Neural crest cell (in vitro differentiated cells): ENCODE measurements around the gene CPNE8. TPM values are rescaled to one million over a fixed set of nuclear protein-coding genes. Genes with fewer than 3 reads are reported as not detected.

Experiments used
- DNase-seq: peaks from one replicate; pipeline ENCODE4 v3.0.0; 2021; ENCODE audit warnings: low read depth, mixed read lengths, low spot score
- H3K27ac Mint-ChIP-seq: one replicate; pipeline ENCODE4 v1.8.0; 2021; ENCODE audit warnings: mild to moderate bottlenecking, mixed read lengths; ENCODE audit not compliant: unreplicated experiment
- H3K27me3 Mint-ChIP-seq: 2 replicates; pipeline ENCODE4 v1.8.0; 2021; ENCODE audit warnings: low read depth, mild to moderate bottlenecking, mixed read lengths
- H3K36me3 Mint-ChIP-seq: 2 replicates; pipeline ENCODE4 v1.8.0; 2021; ENCODE audit warnings: low read depth, mild to moderate bottlenecking, mixed read lengths
- H3K4me1 Mint-ChIP-seq: 2 replicates; pipeline ENCODE4 v1.8.0; 2021; ENCODE audit warnings: mixed read lengths
- H3K4me3 Mint-ChIP-seq: one replicate; pipeline ENCODE4 v1.8.0; 2021; ENCODE audit warnings: mild to moderate bottlenecking, mixed read lengths
- H3K9me3 Mint-ChIP-seq: 2 replicates; pipeline ENCODE4 v1.8.0; 2021; ENCODE audit warnings: mixed read lengths
- CTCF ChIP-seq: fragments of 200-600 bp; sonication (generic); conservative IDR thresholded peaks from 2 replicates; pipeline ENCODE4 v1.5.0; 2021; ENCODE audit warnings: antibody characterized with exemption, mild to moderate bottlenecking
- total RNA-seq: library from RNA; stranded (reverse); gene quantifications from 2 replicates; pipeline ENCODE4 v1.2.1, GENCODE V29; 2021

CPNE8 gene
- total RNA-seq, 1 donor from 2014 or later: 7.0 TPM

GRCh38 chr12:38811814-38812356 lies 93.5 kb downstream of the CPNE8 start:
- TF ChIP-seq CTCF: no peak
- Mint-ChIP-seq H3K27ac (peak overlapping the region; percentile 22), H3K4me1 (no peaks in the 10 kb centered on the region), H3K4me3 (no peak overlapping the region), H3K27me3 (no peaks in the 10 kb centered on the region), H3K9me3 (peaks cover 11% of the 10 kb centered on the region), H3K36me3 (peaks cover 11% of the 10 kb centered on the region)
- DNase-seq: no peak

GRCh38 chr12:38809832-38810231 lies 95.6 kb downstream of the CPNE8 start:
- Mint-ChIP-seq H3K27me3 (no peaks in the 10 kb centered on the region), H3K4me1 (no peaks in the 10 kb centered on the region), H3K27ac (no peak overlapping the region), H3K36me3 (peaks cover 11% of the 10 kb centered on the region), H3K4me3 (no peak overlapping the region), H3K9me3 (peaks cover 11% of the 10 kb centered on the region)
- TF ChIP-seq CTCF: no peak
- no peak for DNase-seq

DNA sequence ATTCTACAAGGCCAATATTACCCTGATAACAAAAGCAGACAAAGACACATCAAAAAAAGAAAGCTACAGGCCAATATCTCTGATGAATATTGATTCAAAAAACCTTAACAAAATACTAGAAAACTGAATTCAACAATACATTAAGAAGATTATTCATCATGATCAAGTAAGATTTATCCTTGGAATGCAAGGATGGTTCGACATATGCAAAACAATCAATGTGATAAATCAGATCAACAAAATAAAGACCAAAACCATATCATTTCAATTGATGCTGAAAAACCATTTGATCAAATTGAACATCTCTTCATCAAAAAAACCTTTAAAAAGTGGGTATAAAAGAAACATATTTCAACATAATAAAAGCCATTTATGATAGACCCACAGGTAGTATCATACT lies 117.3 kb downstream of the CPNE8 start:
- Mint-ChIP-seq H3K4me1 (no peaks in the 10 kb centered on the region), H3K9me3 (peaks cover 24% of the 10 kb centered on the region), H3K4me3 (no peak overlapping the region), H3K27me3 (no peaks in the 10 kb centered on the region), H3K27ac (no peak overlapping the region), H3K36me3 (peaks cover 12% of the 10 kb centered on the region)
- TF ChIP-seq CTCF: no peak
- no peak for DNase-seq

GRCh38 chr12:38785381-38785780 lies 120.0 kb downstream of the CPNE8 start:
- peaks cover 9% of the 10 kb centered on the region for H3K36me3 Mint-ChIP-seq
- H3K9me3 Mint-ChIP-seq: peaks cover 25% of the 10 kb centered on the region
- TF ChIP-seq CTCF: no peak
- no peak overlapping the region for H3K4me3 Mint-ChIP-seq
- no peak overlapping the region for H3K27ac Mint-ChIP-seq
- DNase-seq: no peak
- H3K4me1 Mint-ChIP-seq: no peaks in the 10 kb centered on the region
- no peaks in the 10 kb centered on the region for H3K27me3 Mint-ChIP-seq

DNA sequence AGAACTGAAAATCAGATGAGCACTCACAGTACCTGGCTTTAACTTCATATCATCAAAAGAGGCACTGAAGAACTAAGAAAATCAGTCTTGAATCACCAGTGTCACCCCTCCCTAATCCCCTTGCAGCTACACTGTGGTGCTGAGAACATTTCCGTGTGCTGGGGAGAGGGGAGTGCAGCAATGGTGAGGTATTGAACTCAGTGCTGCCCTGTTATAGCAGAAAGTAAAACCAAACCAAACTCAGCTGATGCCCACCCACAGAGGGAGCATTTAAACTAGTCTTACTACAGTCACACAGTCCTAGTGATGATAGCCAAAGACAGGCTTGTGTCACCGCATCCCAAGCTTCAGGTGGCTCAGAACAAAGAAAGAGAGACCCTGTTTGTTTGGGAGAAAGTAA lies 122.1 kb downstream of the CPNE8 start:
- no peak for TF ChIP-seq CTCF
- Mint-ChIP-seq H3K27ac (no peak overlapping the region), H3K4me3 (no peak overlapping the region), H3K4me1 (no peaks in the 10 kb centered on the region), H3K36me3 (peaks cover 4% of the 10 kb centered on the region), H3K27me3 (no peaks in the 10 kb centered on the region), H3K9me3 (peaks cover 16% of the 10 kb centered on the region)
- no peak for DNase-seq
